ENCODE data around the gene TMEM86B. TPM values are rescaled to one million over a fixed set of nuclear protein-coding genes. Genes with fewer than 3 reads are reported as not detected.

Gene TMEM86B
- polyA plus RNA-seq, 1 donor from 2014 or later, result 2.3 TPM

DNA sequence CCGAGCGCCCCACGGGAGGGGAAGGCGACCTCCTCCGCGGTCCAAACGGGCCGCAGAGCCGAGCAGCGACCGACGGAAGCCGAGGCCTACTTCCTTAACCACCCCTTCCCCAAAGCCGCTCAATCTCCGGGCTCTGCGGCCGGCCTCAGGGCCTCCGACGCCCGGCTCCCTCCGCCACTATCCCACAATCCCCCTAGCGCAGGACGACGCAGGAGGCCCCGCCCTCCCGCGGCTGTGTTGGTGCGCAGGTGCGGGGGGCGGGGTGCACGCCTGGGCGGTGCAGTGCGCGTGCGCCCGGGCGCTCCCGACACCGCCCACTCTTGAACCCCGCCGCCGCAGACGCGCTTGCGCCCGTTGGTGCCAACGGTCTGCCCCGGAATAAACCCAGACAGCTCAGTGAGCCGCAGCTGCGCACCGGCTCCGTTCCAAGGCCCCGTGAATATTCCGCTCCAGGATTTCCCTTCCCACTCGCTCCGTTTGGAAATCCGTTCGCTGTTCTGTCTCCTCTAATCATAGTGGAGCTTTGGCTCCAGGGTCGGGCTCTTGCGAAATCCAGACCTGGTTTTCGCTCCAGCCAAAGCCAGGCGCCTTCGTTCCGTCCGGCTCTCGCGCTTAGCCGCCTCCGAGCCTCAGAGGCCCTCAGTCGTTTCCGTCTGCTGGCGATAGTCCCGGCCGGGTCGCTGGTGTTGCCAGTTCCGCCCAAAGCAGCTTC, 30.4 kb upstream of the TMEM86B start, which contains the start of gene PPP6R1:
Gene PPP6R1 (minus strand): TSS at position 190 of the 712 bp plus-strand sequence. CDS start 11,914 bp downstream, outside the sequence.
- Histone ChIP-seq H3K27me3 (ENCODE audit: insufficient read depth, low read depth, low read length) (no peaks in the 10 kb centered on the region), H3K9ac (ENCODE audit: low read length) (peak within 1 kb of the TSS; percentile 95), H4K20me1 (ENCODE audit: insufficient read depth) (peaks cover 10% of the 10 kb centered on the region), H3K4me2 (ENCODE audit: low read length) (peak within 1 kb of the TSS; percentile 99), H3K9me3 (ENCODE audit: low read length) (no peaks in the 10 kb centered on the region), H3F3A (ENCODE audit: insufficient read depth, low read length, poor library complexity, severe bottlenecking) (no peaks in the 10 kb centered on the region), H3K27ac (ENCODE audit: low read length) (peak within 1 kb of the TSS; percentile 92), H3K9me2 (ENCODE audit: insufficient read depth, low read length) (no peaks in the 10 kb centered on the region), H2AFZ (ENCODE audit: low read depth, low read length) (peak within 1 kb of the TSS; percentile 80), H3K4me3 (ENCODE audit: low read length) (peak within 1 kb of the TSS; percentile 95), H3K79me2 (replicated peaks; ENCODE audit: insufficient read depth, low read length) (peaks cover 37% of the 10 kb centered on the region), H3K36me3 (ENCODE audit: insufficient read depth, low read length) (no peaks in the 10 kb centered on the region)
- peak; percentile 31 for TF ChIP-seq TAF1 (IDR thresholded peaks at IDR 0.05; ENCODE audit: low read depth)
- TF ChIP-seq MXI1 (conservative IDR thresholded peaks at IDR 0.05; ENCODE audit: poor library complexity, severe bottlenecking), result peak; percentile 64
- peak; percentile 89 for TF ChIP-seq POLR2AphosphoS5 (IDR thresholded peaks at IDR 0.05)
- peak; percentile 70 for TF ChIP-seq RAD21 (conservative IDR thresholded peaks at IDR 0.05)
- TF ChIP-seq, protein P1, sequence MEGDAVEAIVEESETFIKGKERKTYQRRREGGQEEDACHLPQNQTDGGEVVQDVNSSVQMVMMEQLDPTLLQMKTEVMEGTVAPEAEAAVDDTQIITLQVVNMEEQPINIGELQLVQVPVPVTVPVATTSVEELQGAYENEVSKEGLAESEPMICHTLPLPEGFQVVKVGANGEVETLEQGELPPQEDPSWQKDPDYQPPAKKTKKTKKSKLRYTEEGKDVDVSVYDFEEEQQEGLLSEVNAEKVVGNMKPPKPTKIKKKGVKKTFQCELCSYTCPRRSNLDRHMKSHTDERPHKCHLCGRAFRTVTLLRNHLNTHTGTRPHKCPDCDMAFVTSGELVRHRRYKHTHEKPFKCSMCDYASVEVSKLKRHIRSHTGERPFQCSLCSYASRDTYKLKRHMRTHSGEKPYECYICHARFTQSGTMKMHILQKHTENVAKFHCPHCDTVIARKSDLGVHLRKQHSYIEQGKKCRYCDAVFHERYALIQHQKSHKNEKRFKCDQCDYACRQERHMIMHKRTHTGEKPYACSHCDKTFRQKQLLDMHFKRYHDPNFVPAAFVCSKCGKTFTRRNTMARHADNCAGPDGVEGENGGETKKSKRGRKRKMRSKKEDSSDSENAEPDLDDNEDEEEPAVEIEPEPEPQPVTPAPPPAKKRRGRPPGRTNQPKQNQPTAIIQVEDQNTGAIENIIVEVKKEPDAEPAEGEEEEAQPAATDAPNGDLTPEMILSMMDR (IDR thresholded peaks at IDR 0.05; ENCODE audit: poor library complexity, severe bottlenecking), result peak; percentile 39
- TF ChIP-seq EZH2 (IDR thresholded peaks at IDR 0.05; ENCODE audit: borderline replicate concordance, insufficient read depth, low read length, poor library complexity, severe bottlenecking), result no peak
- TF ChIP-seq SMC3 (conservative IDR thresholded peaks at IDR 0.05; ENCODE audit: poor library complexity), result peak; percentile 78
- TF ChIP-seq REST (IDR thresholded peaks at IDR 0.05; ENCODE audit: borderline replicate concordance), result peak; percentile 75
- TF ChIP-seq EP300 (conservative IDR thresholded peaks at IDR 0.05; ENCODE audit: poor library complexity, severe bottlenecking), result peak; percentile 87

GRCh38 chr19:55258476-55258827, 29.9 kb upstream of the TMEM86B start:
- Histone ChIP-seq H4K20me1 (ENCODE audit: insufficient read depth) (peaks cover 10% of the 10 kb centered on the region), H3K27ac (ENCODE audit: low read length) (peak overlapping the region; percentile 92), H3K36me3 (ENCODE audit: insufficient read depth, low read length) (no peaks in the 10 kb centered on the region), H3K4me2 (ENCODE audit: low read length) (no peak overlapping the region), H2AFZ (ENCODE audit: low read depth, low read length) (peak overlapping the region; percentile 80), H3K4me3 (ENCODE audit: low read length) (peak overlapping the region; percentile 95), H3K9me3 (ENCODE audit: low read length) (no peaks in the 10 kb centered on the region), H3K9me2 (ENCODE audit: insufficient read depth, low read length) (no peaks in the 10 kb centered on the region), H3F3A (ENCODE audit: insufficient read depth, low read length, poor library complexity, severe bottlenecking) (no peaks in the 10 kb centered on the region), H3K27me3 (ENCODE audit: insufficient read depth, low read depth, low read length) (no peaks in the 10 kb centered on the region), H3K79me2 (replicated peaks; ENCODE audit: insufficient read depth, low read length) (peaks cover 41% of the 10 kb centered on the region), H3K9ac (ENCODE audit: low read length) (peak overlapping the region; percentile 95)
- TF ChIP-seq EZH2 (IDR thresholded peaks at IDR 0.05; ENCODE audit: borderline replicate concordance, insufficient read depth, low read length, poor library complexity, severe bottlenecking) (no peak), REST (IDR thresholded peaks at IDR 0.05; ENCODE audit: borderline replicate concordance) (no peak), RAD21 (conservative IDR thresholded peaks at IDR 0.05) (no peak), TAF1 (IDR thresholded peaks at IDR 0.05; ENCODE audit: low read depth) (no peak), MXI1 (conservative IDR thresholded peaks at IDR 0.05; ENCODE audit: poor library complexity, severe bottlenecking) (no peak), EP300 (conservative IDR thresholded peaks at IDR 0.05; ENCODE audit: poor library complexity, severe bottlenecking) (no peak), POLR2AphosphoS5 (IDR thresholded peaks at IDR 0.05) (no peak), SMC3 (conservative IDR thresholded peaks at IDR 0.05; ENCODE audit: poor library complexity) (no peak)
- TF ChIP-seq, protein P1 (IDR thresholded peaks at IDR 0.05; ENCODE audit: poor library complexity, severe bottlenecking), result no peak

All from neural cell (in vitro differentiated cells).